HG03103 (cell line): ENCODE data around the gene GNPTG.

Source experiments
- ATAC-seq: cut with Tn5 transposase; IDR thresholded peaks from one replicate; pipeline ENCODE4 v1.9.1; 2021; ENCODE audit warnings: low read depth; ENCODE audit not compliant: unreplicated experiment

The GNPTG gene

DNA sequence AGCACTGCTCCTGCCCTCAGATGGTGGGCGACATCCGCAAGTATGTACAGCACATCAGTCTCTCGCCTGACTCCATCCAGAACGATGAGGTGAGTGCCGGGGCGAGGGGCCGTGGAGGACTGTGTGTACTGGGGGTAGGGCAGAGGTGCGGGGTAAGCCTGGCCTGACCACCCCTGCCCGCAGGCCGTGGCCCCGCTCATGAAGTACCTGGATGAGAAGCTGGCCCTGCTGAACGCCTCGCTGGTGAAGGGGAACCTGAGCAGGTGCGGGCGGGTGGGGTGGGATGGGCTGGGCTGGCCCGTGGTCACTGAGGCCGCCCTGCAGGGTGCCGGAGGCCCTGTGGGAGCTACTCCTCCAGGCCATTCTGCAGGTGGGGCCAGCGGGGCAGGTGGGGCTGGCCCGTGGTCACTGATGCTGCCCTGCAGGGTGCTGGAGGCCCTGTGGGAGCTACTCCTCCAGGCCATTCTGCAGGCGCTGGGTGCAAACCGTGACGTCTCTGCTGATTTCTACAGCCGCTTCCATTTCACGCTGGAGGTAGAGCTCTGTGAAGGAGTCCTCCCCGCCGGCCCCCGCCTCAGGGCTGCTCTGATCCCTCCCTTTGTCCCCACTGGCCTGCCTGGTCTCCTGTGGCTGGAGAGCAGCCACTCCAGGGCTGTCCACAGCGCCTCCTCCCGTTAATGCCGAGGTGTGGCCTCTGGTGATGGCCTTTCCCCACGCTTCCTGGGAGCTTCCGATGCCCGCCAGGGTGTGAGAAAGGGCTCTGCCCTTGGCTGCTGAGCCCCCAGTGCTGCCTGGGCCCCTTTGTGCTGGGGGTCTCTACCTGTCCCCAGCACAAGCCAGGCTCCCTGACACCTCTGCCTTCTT lies 5.1 kb upstream of the GNPTG start:
- no peak for ATAC-seq

- ATAC-seq = no peak
Measured at GRCh38 chr16:1347286-1347855, 4.4 kb upstream of the GNPTG start.

DNA sequence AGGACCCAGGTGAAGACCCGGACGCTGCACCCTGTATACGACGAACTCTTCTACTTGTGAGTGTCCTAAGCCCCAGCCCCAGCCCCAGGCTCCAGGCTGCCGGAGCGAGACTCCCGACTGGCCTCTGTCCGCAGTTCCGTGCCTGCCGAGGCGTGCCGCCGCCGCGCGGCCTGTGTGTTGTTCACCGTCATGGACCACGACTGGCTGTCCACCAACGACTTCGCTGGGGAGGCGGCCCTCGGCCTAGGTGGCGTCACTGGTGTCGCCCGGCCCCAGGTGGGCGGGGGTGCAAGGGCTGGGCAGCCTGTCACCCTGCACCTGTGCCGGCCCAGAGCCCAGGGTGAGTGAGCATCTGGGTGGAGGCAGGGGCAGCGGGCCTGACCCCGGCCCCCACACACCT lies 3.8 kb upstream of the GNPTG start:
- no peak for ATAC-seq

DNA sequence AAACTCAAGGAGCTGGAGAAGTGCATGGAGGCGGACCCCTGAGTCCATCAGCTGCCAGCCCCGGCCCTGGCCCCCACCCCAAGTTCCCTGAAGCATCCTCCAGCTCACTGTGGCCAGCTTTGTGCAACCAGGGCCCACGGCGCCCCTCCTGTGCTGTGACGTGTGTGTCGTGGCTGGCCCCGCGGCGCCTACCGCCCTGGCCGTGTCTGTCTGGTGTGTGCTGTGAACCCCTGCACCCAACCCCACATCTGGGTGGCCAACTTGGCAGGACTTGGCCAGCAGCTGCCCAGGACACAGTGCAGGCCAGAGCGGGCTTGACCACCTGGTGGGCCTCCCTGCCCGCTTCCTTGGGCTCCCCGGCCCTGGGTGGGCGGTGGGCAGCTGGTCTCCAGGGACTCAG lies 3.3 kb upstream of the GNPTG start:
- ATAC-seq = no peak

- no peak for ATAC-seq
Measured at GRCh38 chr16:1348926-1349325, 2.8 kb upstream of the GNPTG start.

DNA sequence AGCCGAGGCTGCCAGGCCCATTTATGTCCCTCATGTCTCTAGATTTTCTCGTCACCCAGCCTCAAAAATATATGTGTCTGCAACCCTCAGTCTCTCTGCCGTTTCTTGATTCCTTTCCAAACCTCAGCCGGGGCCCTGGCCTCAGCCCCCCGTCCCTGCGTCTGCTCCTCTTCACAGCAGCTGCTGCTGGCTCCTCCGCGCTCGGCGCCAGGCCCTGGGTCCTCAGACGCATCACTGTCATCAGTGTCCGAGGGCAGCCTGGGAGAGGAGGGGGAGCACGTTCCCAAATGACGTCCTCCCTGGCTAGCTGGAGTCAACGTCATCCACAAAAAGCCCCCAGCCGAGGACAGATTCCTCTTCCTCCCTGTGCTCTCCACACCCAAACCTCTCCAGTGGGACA lies 2.4 kb upstream of the GNPTG start:
- ATAC-seq = no peak

- ATAC-seq = no peak
Measured at GRCh38 chr16:1349951-1350350, 1.8 kb upstream of the GNPTG start.

- ATAC-seq = no peak
Measured at GRCh38 chr16:1350691-1351090, 1.0 kb upstream of the GNPTG start.

GRCh38 chr16:1351215-1351581 lies 533 bp upstream of the GNPTG start:
- no peak for ATAC-seq

DNA sequence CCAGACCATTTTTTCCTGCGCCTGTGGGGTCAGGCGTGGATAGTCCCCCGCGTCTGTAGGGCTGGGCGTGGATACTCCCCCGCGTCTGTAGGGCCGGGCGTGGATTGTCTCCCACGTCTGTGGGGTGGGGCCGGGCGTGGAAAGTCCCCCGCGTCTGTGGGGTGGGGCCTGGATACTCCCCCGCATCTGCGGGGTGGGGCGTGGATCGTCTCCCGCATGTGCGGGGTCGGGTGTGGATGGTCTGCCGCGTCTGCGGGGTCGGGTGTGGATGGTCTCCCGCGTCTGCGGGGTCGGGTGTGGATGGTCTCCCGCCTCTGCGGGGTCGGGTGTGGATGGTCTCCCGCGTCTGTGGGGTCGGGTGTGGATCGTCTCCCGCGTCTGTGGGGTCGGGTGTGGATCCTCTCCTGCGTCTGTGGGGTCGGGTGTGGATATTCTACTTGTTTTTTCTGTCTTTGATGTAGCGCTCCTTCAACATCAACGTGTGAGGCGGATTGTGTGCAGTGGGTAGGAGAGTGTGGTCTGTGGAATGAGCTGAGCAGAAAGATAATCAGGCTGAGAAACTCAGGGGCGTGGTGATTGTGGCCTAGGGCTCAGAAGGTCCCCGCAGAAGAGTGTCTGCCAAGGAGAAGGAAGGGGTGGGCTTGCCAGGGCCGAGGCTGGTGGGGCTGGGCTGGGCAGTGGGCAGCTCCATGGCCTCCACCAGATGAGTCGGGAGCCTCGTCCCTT lies 3.2 kb downstream of the GNPTG start:
- ATAC-seq = no peak

GRCh38 chr16:1355591-1355990 lies 3.9 kb downstream of the GNPTG start:
- no peak for ATAC-seq

- no peak for ATAC-seq
Measured at GRCh38 chr16:1356061-1356900, 4.5 kb downstream of the GNPTG start.

- ATAC-seq = no peak
Measured at GRCh38 chr16:1357906-1358566, 6.3 kb downstream of the GNPTG start.

GRCh38 chr16:1361685-1362360 lies 10.1 kb downstream of the GNPTG start:
- ATAC-seq = no peak

GRCh38 chr16:1362807-1363206 lies 11.1 kb downstream of the GNPTG start:
- no peak for ATAC-seq

GRCh38 chr16:1363501-1364041 lies 11.8 kb downstream of the GNPTG start:
- ATAC-seq = no peak

DNA sequence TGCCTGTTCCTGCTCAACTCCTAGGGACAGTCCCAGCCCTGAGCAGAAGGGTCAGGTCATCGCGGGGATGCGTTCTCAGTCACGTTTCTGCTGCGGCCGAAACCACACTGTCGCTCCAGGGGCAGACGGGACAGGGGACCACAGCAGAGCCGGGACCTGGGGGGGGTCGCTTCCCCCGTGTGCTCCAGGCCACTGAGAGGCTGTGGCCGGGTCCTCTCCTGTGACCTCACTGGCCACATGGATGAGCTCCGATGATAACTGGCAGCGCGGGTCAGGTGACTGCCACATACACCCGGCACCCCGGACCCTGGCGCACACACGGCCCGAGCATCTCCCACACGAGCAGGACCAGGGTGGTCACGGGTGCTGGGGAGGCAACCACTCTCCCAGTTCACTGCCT lies 12.8 kb downstream of the GNPTG start:
- no peak for ATAC-seq

DNA sequence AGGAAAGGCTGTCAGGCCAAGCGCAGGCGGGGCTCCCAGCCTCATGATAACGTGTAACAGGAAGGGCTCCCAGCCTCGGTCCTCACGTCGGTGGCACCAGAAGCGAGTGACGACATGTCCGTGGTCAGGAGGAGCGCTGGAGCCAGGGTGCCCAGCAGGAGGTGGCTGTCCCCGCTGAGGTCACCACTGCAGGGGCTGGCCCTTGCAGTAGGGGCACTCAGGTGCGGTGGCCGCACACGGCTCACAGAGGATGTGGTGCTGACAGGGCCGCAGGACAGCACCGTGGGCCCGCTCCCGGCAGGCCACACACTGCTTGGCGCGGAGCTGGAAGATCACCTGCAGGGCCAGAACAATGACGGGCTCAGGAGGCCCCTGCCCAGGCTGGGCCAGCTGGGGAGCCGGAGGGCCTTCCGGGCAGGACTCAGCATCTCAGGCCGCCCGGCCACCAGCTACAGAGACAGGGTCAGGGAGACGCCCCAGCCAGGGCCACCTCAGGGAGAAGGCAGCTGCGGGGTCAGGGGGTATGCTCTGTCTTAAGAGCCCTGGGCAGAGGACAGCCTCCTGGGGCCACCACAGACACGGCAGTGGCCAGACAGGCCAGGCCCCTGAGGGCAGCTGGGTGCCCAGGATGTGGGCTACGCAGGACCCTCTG lies 14.5 kb downstream of the GNPTG start:
- ATAC-seq = no peak

DNA sequence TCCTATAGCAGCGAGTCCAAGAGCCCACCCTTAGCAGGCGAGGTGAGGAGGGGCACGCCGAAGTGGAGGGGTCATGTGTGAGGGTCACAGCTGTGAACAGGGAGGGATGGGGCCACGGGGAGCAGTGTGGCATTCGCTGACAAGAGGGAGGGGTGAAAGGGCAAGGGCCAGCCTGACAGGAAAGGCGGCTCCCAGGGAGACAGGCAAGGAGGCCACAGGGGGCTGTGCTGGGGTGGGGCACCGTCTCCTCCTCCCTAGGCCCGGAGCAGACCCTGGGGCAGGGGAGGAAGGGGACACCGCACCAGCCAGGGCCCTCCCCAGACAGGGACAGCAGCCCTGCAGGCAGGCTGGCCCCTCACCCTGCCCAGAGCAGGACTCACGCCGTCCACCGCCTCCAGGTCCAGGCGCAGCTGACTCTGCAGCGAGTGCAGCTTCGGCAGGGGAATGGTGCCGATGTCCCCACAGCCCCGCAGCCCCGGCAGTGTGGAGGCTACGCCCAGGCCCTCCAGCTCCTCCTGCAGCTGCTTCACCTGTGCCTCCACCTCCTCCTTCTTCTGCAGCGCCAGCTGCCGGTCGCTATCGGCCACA lies 15.1 kb downstream of the GNPTG start:
- ATAC-seq = no peak
